HG03378 (cell line): Measurements from ENCODE around the gene PPP1R36.
"Not testable (repeated sequence)": the region's sequence is repeated elsewhere in the genome, so short reads cannot be mapped to it uniquely, and the experiment has no call there.

ENCODE experiments used
- ATAC-seq: cut with Tn5 transposase; IDR thresholded peaks from one replicate; pipeline ENCODE4 v1.9.1; 2021; ENCODE audit warnings: mild to moderate bottlenecking, moderate library complexity; ENCODE audit not compliant: unreplicated experiment

PPP1R36 gene

GRCh38 chr14:64549791-64550620, at the start of gene PPP1R36:
Gene PPP1R36, plus strand, starts transcription at chr14:64549961. Its CDS starts 37 bp downstream, at chr14:64549998.
- ATAC-seq, result no peak

GRCh38 chr14:64500088-64500487, 49.7 kb upstream of the PPP1R36 start:
- no peak for ATAC-seq

- no peak for ATAC-seq
Observed at GRCh38 chr14:64501411-64502171, 48.2 kb upstream of the PPP1R36 start.

- ATAC-seq, result no peak
Observed at GRCh38 chr14:64502456-64502855, 47.3 kb upstream of the PPP1R36 start.

GRCh38 chr14:64502887-64503433, 46.8 kb upstream of the PPP1R36 start:
- ATAC-seq, result no peak

GRCh38 chr14:64503434-64504309, 46.1 kb upstream of the PPP1R36 start, which contains the start of gene ZBTB25:
Gene ZBTB25, minus strand, starts transcription at chr14:64503838. Its CDS starts 13,305 bp downstream, at chr14:64490533.
- ATAC-seq, result peak; percentile 61

- ATAC-seq, result no peak
Observed at GRCh38 chr14:64504310-64504896, 45.4 kb upstream of the PPP1R36 start, which contains the start of gene ZBTB1. Gene ZBTB1, plus strand, starts transcription at chr14:64504770. Its CDS starts 16,735 bp downstream, at chr14:64521505.

- ATAC-seq, result peak; percentile 22
Observed at GRCh38 chr14:64504897-64505794, 44.6 kb upstream of the PPP1R36 start.

GRCh38 chr14:64506721-64507120, 43.0 kb upstream of the PPP1R36 start:
- no peak for ATAC-seq

- no peak for ATAC-seq
Observed at GRCh38 chr14:64507376-64508156, 42.2 kb upstream of the PPP1R36 start.

- peak; percentile 23 for ATAC-seq
Observed at GRCh38 chr14:64508215-64508776, 41.5 kb upstream of the PPP1R36 start.

GRCh38 chr14:64509036-64509435, 40.7 kb upstream of the PPP1R36 start:
- ATAC-seq, result no peak

GRCh38 chr14:64510825-64511671, 38.7 kb upstream of the PPP1R36 start:
- ATAC-seq, result no peak

GRCh38 chr14:64513271-64513670, 36.5 kb upstream of the PPP1R36 start:
- ATAC-seq, result no peak

GRCh38 chr14:64515053-64515452, 34.7 kb upstream of the PPP1R36 start:
- ATAC-seq, result no peak

- no peak for ATAC-seq
Observed at GRCh38 chr14:64516969-64517368, 32.8 kb upstream of the PPP1R36 start.

GRCh38 chr14:64517667-64518066, 32.1 kb upstream of the PPP1R36 start:
- not testable (repeated sequence) for ATAC-seq
